Activated CD8-positive, alpha-beta T cell treated with anti-CD3 and anti-CD28 coated beads for 36 hours (primary cell): ENCODE measurements around the gene ANKRD22. TPM values are rescaled to one million over a fixed set of nuclear protein-coding genes. Genes with fewer than 3 reads are reported as not detected.

Experiments used
- ATAC-seq: fragments of 200-7000 bp; cut with Tn5 transposase; one replicate; pipeline ENCODE4 v1.10.0; 2021; ENCODE audit warnings: mild to moderate bottlenecking, moderate library complexity
- CTCF ChIA-PET: fragments of 350-600 bp; sonication (Branson Sonifier 250); formaldehyde crosslinking; loops from one replicate; lab custom pipeline; 2021; ENCODE audit warnings: antibody characterized with exemption; lab: Charles Lee
- POLR2A ChIA-PET: fragments of 350-600 bp; sonication (Branson Sonifier 250); formaldehyde crosslinking; loops from one replicate; lab custom pipeline; 2021; ENCODE audit warnings: antibody characterized with exemption; lab: Charles Lee
- DNase-seq: peaks from one replicate; pipeline ENCODE4 v3.0.0-alpha.2; 2020
- H3K27ac Mint-ChIP-seq: one replicate; pipeline ENCODE4 v1.8.0; 2021; ENCODE audit warnings: mild to moderate bottlenecking, mixed read lengths
- H3K27me3 Mint-ChIP-seq: one replicate; pipeline ENCODE4 v1.8.0; 2021; ENCODE audit warnings: mixed read lengths
- H3K36me3 Mint-ChIP-seq: one replicate; pipeline ENCODE4 v1.8.0; 2021; ENCODE audit warnings: low read depth, mixed read lengths
- H3K4me1 Mint-ChIP-seq: one replicate; pipeline ENCODE4 v1.8.0; 2021; ENCODE audit warnings: low read depth, mixed read lengths
- H3K4me3 Mint-ChIP-seq: one replicate; pipeline ENCODE4 v1.8.0; 2021; ENCODE audit warnings: mild to moderate bottlenecking, moderate library complexity, mixed read lengths
- H3K9me3 Mint-ChIP-seq: one replicate; pipeline ENCODE4 v1.8.0; 2021; ENCODE audit warnings: mixed read lengths
- CTCF ChIP-seq: fragments of 200-600 bp; IDR thresholded peaks from one replicate; pipeline ENCODE4 v1.8.0; 2022; ENCODE audit warnings: antibody characterized with exemption, mild to moderate bottlenecking
- intact Hi-C: fragments of 100-400 bp; cut with micrococcal nuclease; formaldehyde crosslinking; loops from one replicate; pipeline ENCODE4 v1.10.0; 2022
- total RNA-seq, 2 experiments: library from RNA; stranded (reverse); gene quantifications; one replicate each; pipeline ENCODE4 v1.2.3, GENCODE V29; 2021

Gene ANKRD22
- total RNA-seq, 2 experiments from 2014 or later, result not detected

GRCh38 chr10:88810196-88810961 lies 41.3 kb downstream of the ANKRD22 start:
- POLR2A ChIA-PET, result interaction anchor here (0.7 kb wide), 1 partner anchor 17 kb away, joined by 3 read pairs; no protein-coding TSS in a partner anchor
- no peak overlapping the region for H3K27ac Mint-ChIP-seq
- peak; percentile 53 for DNase-seq
- peaks cover 17% of the 10 kb centered on the region for H3K4me1 Mint-ChIP-seq
- H3K9me3 Mint-ChIP-seq, result no peaks in the 10 kb centered on the region
- intact Hi-C loops, result loop anchor here (2.0 to 10.0 kb wide), 2 partner anchors 122 to 246 kb away; no protein-coding TSS in a partner anchor
- TF ChIP-seq CTCF, result peak; percentile 78
- ATAC-seq, result peak; percentile 87
- H3K4me3 Mint-ChIP-seq, result no peak overlapping the region
- no peaks in the 10 kb centered on the region for H3K27me3 Mint-ChIP-seq
- CTCF ChIA-PET, result interaction anchor here (0.6 to 4.7 kb wide), 45 partner anchors 8 to 928 kb away, joined by 3 to 30 read pairs (median 3); partner anchors contain the start of gene RNLS
- H3K36me3 Mint-ChIP-seq, result no peaks in the 10 kb centered on the region

- Mint-ChIP-seq H3K27me3 (no peaks in the 10 kb centered on the region), H3K4me1 (peaks cover 13% of the 10 kb centered on the region), H3K4me3 (no peak overlapping the region), H3K36me3 (no peaks in the 10 kb centered on the region), H3K9me3 (no peaks in the 10 kb centered on the region), H3K27ac (no peak overlapping the region)
- intact Hi-C loops, result loop anchor here (2.0 to 10.0 kb wide), 2 partner anchors 121 to 245 kb away; no protein-coding TSS in a partner anchor
- ChIA-PET CTCF (interaction anchor here (0.7 to 4.7 kb wide), 16 partner anchors 12 to 927 kb away, joined by 3 to 30 read pairs (median 4); no protein-coding TSS in a partner anchor), POLR2A (interaction anchor here (0.8 kb wide), 1 partner anchor 76 kb away, joined by 3 read pairs; no protein-coding TSS in a partner anchor)
- TF ChIP-seq CTCF, result no peak
- ATAC-seq, result no peak
- no peak for DNase-seq
Observed at GRCh38 chr10:88809621-88810020, 42.0 kb downstream of the ANKRD22 start.

GRCh38 chr10:88805924-88806323 lies 45.7 kb downstream of the ANKRD22 start:
- H3K4me1 Mint-ChIP-seq, result peaks cover 16% of the 10 kb centered on the region
- intact Hi-C loops, result no loop called here
- peaks cover 3% of the 10 kb centered on the region for H3K27me3 Mint-ChIP-seq
- ATAC-seq (no peak), DNase-seq (no peak)
- no peak for TF ChIP-seq CTCF
- H3K36me3 Mint-ChIP-seq, result no peaks in the 10 kb centered on the region
- H3K9me3 Mint-ChIP-seq, result no peaks in the 10 kb centered on the region
- ChIA-PET CTCF (interaction anchor here (0.8 kb wide), 1 partner anchor 18 kb away, joined by 3 read pairs; no protein-coding TSS in a partner anchor), POLR2A (no interaction called here)
- no peak overlapping the region for H3K4me3 Mint-ChIP-seq
- no peak overlapping the region for H3K27ac Mint-ChIP-seq

- no peak for DNase-seq
- intact Hi-C loops, result no loop called here
- H3K36me3 Mint-ChIP-seq, result no peaks in the 10 kb centered on the region
- no peak for TF ChIP-seq CTCF
- H3K4me3 Mint-ChIP-seq, result no peak overlapping the region
- H3K9me3 Mint-ChIP-seq, result no peaks in the 10 kb centered on the region
- POLR2A ChIA-PET, result interaction anchor here (0.7 kb wide), 1 partner anchor 13 kb away, joined by 3 read pairs; no protein-coding TSS in a partner anchor
- H3K27ac Mint-ChIP-seq, result no peak overlapping the region
- ATAC-seq, result no peak
- peaks cover 3% of the 10 kb centered on the region for H3K27me3 Mint-ChIP-seq
- CTCF ChIA-PET, result interaction anchor here (0.8 to 1.2 kb wide), 2 partner anchors 19 to 239 kb away, joined by 3 read pairs; no protein-coding TSS in a partner anchor
- H3K4me1 Mint-ChIP-seq, result peaks cover 16% of the 10 kb centered on the region
Observed at GRCh38 chr10:88805361-88805760, 46.3 kb downstream of the ANKRD22 start.
